ENCODE data around the gene GEMIN8. TPM values are rescaled to one million over a fixed set of nuclear protein-coding genes. Genes with fewer than 3 reads are reported as not detected.
A peak's percentile ranks its signal among the peaks of the same experiment; 100 is the strongest.

GEMIN8 gene, protein sequence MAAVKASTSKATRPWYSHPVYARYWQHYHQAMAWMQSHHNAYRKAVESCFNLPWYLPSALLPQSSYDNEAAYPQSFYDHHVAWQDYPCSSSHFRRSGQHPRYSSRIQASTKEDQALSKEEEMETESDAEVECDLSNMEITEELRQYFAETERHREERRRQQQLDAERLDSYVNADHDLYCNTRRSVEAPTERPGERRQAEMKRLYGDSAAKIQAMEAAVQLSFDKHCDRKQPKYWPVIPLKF
- total RNA-seq: 10 to 100 TPM in 1 of 2 experiments, 1 to 10 TPM in 1; 8.5 to 10.6 TPM

DNA sequence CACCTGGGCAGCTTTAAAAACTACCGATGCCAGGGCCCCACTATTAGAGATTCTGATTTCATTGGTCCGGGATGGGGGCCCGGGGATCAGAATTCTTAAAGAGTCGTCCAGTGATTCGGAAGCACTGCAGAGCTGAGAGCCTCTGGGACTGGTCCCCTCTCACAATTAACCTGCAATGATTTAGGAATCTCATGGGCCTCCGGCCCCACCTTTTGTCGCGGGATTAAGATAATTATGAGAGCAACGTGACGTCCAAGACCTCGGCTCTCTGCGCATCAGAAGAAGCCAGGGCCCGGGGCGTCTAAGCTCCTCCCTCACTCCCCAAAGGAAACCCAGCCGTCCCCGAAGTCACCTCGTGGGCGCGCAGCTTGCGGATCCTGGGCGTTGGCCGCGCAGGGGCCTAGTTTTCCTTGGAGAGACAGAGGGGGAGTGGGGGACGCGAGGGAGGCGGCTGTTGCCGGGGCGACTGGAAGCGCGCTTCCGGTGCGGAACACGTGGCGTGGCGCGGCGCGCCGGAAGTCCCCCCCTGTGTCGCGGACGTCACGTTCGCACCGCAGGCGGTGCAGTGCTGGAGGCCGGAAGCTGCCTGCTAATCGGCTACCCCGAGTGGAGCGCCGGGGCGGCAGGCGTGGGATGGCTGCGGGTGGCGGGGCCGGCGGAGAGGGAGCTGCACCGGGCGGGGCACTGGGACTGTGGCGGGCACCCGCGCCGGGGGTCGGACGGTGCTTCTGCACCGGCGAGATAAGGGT is at the start of gene GEMIN8:
Gene GEMIN8 (minus strand): TSS at position 468 of the 749 bp plus-strand sequence. CDS start 8,414 bp downstream, outside the sequence.
- peak; percentile 90 for DNase-seq
- Mint-ChIP-seq H3K4me1 (ENCODE audit: low read depth) (peaks cover 25% of the 10 kb centered on the region), H3K27ac (peak within 1 kb of the TSS; percentile 94), H3K4me3 (peak within 1 kb of the TSS; percentile 94), H3K9me3 (no peaks in the 10 kb centered on the region), H3K27me3 (no peaks in the 10 kb centered on the region), H3K36me3 (peaks cover 2% of the 10 kb centered on the region)
- CTCF ChIA-PET: interaction anchor here (1.2 to 3.1 kb wide), 5 partner anchors 132 to 523 kb away, joined by 3 to 9 read pairs (median 5); no protein-coding TSS in a partner anchor
- intact Hi-C loops (cut with micrococcal nuclease): loop anchor here (1.0 to 10.0 kb wide), 9 partner anchors 44 to 1305 kb away; partner anchors contain the start of genes FANCB, MOSPD2, PIGA and TCEANC
- POLR2A ChIA-PET: interaction anchor here (1.3 to 1.8 kb wide), 4 partner anchors 26 to 523 kb away, joined by 3 to 7 read pairs (median 4); partner anchors contain the start of genes OFD1 and TRAPPC2

DNA sequence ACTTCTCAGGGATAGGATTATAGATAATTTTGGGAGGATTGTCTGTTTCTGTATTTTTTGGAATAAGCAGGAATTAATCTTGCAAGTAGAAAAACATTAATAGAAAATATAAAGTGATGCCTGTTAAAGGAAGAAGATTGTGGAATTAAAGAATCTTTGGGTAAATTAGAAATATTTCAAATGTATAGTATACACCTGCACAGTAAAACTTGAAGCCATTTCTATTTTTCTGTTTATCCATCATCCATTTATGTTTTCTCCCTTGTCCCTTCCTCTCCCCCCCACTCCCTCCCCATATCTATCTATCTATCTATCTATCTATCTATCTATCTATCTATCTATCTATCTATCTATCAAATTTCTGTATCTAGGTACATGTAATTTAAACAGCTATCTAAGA is 46.9 kb upstream of the GEMIN8 start:
- intact Hi-C loops (cut with micrococcal nuclease): no loop called here
- H3K9me3 Mint-ChIP-seq: no peaks in the 10 kb centered on the region
- no peaks in the 10 kb centered on the region for H3K27me3 Mint-ChIP-seq
- DNase-seq: no peak
- CTCF ChIA-PET: no interaction called here
- no peak overlapping the region for H3K4me3 Mint-ChIP-seq
- no peaks in the 10 kb centered on the region for H3K36me3 Mint-ChIP-seq
- H3K4me1 Mint-ChIP-seq (ENCODE audit: low read depth): no peaks in the 10 kb centered on the region
- POLR2A ChIA-PET: no interaction called here
- no peak overlapping the region for H3K27ac Mint-ChIP-seq

DNA sequence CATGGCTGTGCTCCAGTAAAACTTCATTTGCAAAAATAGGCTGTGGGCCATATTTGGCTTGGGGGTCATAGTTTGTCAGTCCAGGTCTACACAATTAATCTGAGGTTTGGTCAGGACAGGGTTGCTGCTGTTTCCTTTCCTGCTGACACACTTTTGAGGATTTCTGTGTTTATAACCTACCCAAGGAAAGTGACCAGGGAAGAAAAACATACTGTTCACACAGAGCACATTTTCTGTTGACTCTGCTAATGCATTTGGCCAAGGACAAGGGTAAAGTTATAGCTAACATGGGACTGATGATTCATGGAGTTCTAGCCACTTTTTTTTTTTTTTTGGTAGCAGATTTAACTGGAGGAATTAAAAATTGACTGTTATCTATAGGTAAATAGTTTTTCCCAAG is 43.9 kb upstream of the GEMIN8 start:
- H3K9me3 Mint-ChIP-seq: no peaks in the 10 kb centered on the region
- no peaks in the 10 kb centered on the region for H3K4me1 Mint-ChIP-seq (ENCODE audit: low read depth)
- ChIA-PET POLR2A (no interaction called here), CTCF (interaction anchor here (0.7 kb wide), 1 partner anchor 19 kb away, joined by 3 read pairs; no protein-coding TSS in a partner anchor)
- no peak overlapping the region for H3K4me3 Mint-ChIP-seq
- H3K36me3 Mint-ChIP-seq: no peaks in the 10 kb centered on the region
- no peak for DNase-seq
- H3K27me3 Mint-ChIP-seq: no peaks in the 10 kb centered on the region
- H3K27ac Mint-ChIP-seq: no peak overlapping the region
- intact Hi-C loops (cut with micrococcal nuclease): no loop called here

DNA sequence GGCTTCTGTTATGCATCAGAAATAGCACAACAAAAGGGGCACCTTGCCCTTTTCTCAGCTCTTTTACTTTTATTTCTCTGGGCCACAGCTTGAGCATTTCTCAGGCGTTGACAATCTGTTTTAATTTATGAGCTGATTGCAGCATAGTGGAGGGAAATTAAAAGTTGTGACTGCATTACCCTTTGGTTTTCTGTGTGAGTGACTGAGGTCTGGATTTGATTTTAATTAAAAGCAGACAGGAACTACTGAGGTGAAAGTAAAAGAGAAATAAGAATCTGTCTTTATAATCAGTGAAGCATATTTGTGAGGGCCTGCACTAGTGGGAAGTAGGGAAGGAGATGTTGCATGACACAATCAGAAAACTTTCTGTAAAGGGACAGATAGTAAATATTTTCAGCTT is 43.4 kb upstream of the GEMIN8 start:
- CTCF ChIA-PET: interaction anchor here (0.7 kb wide), 1 partner anchor 19 kb away, joined by 3 read pairs; no protein-coding TSS in a partner anchor

DNA sequence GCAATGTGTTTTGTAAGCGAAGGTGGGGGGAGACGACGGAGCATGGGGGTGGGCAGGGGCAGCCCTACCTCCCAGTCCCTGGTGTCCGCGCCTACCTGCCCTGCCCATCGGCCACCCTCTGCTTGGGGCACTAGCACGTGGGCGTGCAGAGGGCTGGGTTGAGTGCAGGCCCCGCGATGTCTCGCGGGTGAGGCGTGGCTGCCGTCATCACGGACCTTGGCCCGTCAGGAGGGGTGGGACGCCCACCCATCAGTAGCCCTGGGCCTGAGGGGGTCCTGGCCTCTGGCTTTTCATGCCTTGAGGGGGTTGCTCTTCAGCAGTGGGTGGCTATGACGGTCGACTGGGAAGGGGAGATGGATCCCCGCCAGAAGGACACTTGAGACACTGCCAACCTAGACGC is 36.1 kb upstream of the GEMIN8 start:
- no peak overlapping the region for H3K4me3 Mint-ChIP-seq
- H3K36me3 Mint-ChIP-seq: no peaks in the 10 kb centered on the region
- no peak for DNase-seq
- peaks cover 3% of the 10 kb centered on the region for H3K27me3 Mint-ChIP-seq
- ChIA-PET CTCF (no interaction called here), POLR2A (no interaction called here)
- no peak overlapping the region for H3K27ac Mint-ChIP-seq
- no peaks in the 10 kb centered on the region for H3K4me1 Mint-ChIP-seq (ENCODE audit: low read depth)
- intact Hi-C loops (cut with micrococcal nuclease): no loop called here
- H3K9me3 Mint-ChIP-seq: no peaks in the 10 kb centered on the region

More for the DNA sequence above, 43.4 kb upstream of the GEMIN8 start:
- no peaks in the 10 kb centered on the region for H3K9me3 Mint-ChIP-seq
- no peaks in the 10 kb centered on the region for H3K4me1 Mint-ChIP-seq (ENCODE audit: low read depth)
- intact Hi-C loops (cut with micrococcal nuclease): no loop called here
- DNase-seq: no peak
- no peak overlapping the region for H3K27ac Mint-ChIP-seq
- no peaks in the 10 kb centered on the region for H3K27me3 Mint-ChIP-seq
- H3K4me3 Mint-ChIP-seq: no peak overlapping the region
- no peaks in the 10 kb centered on the region for H3K36me3 Mint-ChIP-seq
- POLR2A ChIA-PET: no interaction called here

DNA sequence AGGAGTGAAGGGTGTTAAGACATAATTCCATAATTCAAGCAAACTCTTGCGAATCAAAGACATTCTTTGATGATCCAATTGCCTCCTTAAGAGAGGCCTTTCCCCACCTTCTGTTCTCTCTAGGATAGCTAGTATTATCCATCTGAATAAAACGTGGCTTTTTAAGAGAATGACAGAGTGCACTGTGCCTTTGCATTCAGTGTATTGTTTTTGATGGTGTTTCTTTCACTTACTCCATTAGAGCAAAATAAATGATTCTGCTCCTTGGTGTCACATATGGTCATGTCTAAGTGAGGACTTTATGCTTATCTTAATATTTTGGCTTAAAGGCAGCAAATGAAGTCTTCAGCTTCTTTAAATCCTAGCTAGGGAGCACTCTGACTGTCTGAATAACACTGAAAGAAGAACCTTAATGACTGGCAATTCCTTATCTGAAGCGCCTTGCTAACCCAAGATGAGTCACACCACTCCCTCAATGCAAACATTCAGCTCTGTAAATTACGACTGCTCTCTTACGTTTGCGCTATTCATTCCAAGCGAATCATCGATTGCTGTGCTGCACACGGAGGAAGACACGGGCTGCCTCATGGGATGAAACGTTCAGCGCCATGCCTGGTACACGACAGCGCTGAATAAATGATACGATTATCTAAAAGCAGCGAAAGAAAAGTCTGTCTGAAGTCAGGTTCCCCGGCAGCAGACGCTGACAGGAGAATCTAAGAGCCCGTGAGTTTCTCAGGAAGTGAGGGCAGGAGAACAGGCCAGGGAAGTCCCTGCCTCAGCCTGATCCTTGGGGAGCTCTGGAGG is 35.1 kb upstream of the GEMIN8 start:
- ChIA-PET POLR2A (no interaction called here), CTCF (no interaction called here)
- no peaks in the 10 kb centered on the region for H3K36me3 Mint-ChIP-seq
- H3K9me3 Mint-ChIP-seq: no peaks in the 10 kb centered on the region
- no peaks in the 10 kb centered on the region for H3K4me1 Mint-ChIP-seq (ENCODE audit: low read depth)
- DNase-seq: no peak
- no peak overlapping the region for H3K4me3 Mint-ChIP-seq
- H3K27ac Mint-ChIP-seq: no peak overlapping the region
- H3K27me3 Mint-ChIP-seq: peaks cover 4% of the 10 kb centered on the region
- intact Hi-C loops (cut with micrococcal nuclease): no loop called here

DNA sequence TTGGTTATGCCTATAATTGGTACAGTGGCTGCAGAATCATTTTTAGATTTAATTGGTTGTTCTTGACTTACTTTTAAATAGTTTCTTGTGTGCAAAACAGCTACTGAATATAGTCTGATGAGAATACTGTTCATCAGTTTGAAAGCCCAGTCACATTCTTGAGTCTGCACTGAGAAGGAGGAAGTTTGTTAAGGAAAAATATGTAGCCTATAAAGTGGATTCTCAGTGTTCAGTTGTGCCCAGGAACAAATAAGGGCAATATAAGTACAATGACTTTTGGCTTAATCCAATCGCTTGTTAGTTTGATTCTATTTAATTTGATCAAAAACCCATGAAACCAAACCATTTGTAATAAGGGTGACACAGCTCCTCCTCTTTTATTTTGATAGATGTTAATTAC is 32.8 kb upstream of the GEMIN8 start:
- POLR2A ChIA-PET: no interaction called here
- no peak for DNase-seq
- H3K9me3 Mint-ChIP-seq: no peaks in the 10 kb centered on the region
- intact Hi-C loops (cut with micrococcal nuclease): no loop called here
- no peak overlapping the region for H3K27ac Mint-ChIP-seq
- CTCF ChIA-PET: no interaction called here
- no peak overlapping the region for H3K4me3 Mint-ChIP-seq
- no peaks in the 10 kb centered on the region for H3K4me1 Mint-ChIP-seq (ENCODE audit: low read depth)
- peaks cover 4% of the 10 kb centered on the region for H3K27me3 Mint-ChIP-seq
- H3K36me3 Mint-ChIP-seq: no peaks in the 10 kb centered on the region

DNA sequence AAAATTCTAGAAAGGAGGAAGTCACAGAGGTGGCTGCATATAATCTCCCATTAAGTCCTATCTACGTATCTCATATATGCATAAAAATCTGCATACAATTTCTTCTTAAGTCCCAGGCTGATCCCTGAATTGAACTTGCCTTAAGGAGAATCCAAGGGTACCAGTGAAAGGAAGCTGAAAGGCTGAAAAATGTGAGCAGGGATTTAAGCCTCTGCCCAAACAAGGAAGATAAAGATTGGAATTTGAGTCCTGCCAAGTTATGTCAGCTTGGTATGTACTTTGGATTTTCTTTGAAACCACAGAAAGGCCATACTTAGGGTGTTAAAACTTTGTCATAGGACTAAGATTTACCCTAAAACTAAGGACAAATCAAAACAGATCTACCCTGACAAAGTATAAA is 26.5 kb upstream of the GEMIN8 start:
- ChIA-PET CTCF (no interaction called here), POLR2A (no interaction called here)
- intact Hi-C loops (cut with micrococcal nuclease): no loop called here
- no peak for DNase-seq
- Mint-ChIP-seq H3K4me1 (ENCODE audit: low read depth) (no peaks in the 10 kb centered on the region), H3K36me3 (no peaks in the 10 kb centered on the region), H3K9me3 (no peaks in the 10 kb centered on the region), H3K4me3 (no peak overlapping the region), H3K27ac (no peak overlapping the region), H3K27me3 (peaks cover 5% of the 10 kb centered on the region)

DNA sequence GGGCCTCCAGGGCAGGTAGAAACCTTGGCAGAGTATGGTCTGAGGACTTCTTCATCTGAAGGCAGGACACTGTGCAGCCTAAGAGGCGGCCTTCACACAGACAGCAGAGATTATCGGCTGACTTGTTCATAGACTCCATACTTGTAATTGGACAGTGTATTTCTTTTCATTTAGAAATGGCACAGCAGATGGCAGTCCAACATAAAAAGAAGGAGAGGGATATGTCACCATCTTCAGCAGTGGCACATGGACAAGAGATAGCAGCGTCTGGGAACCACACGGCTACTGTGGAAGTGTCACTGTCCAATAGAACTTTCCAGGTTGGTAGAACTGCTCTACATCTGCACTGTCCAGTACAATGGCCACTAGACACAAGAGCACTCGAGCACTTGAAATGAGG is 21.7 kb upstream of the GEMIN8 start:
- H3K27me3 Mint-ChIP-seq: peaks cover 5% of the 10 kb centered on the region

DNA sequence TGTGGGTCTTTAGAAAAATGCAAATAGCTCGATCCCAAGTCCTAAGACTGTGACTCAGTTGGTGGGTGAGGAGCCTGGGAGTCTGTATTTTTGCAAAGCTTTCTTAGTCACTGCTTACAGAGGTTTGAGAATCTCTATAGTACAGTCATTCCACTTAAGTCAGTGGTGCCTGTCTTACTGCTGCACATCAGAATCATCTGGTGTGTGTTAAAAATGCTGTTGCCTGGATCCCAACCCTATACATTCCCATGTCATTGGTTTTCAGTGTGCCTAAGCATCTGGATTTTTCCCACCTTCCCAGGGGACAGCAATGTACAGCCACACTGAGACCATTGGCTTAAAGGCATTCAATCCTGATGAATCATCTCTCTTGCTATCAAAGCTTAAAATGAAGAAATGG is 21.0 kb upstream of the GEMIN8 start:
- Mint-ChIP-seq H3K36me3 (no peaks in the 10 kb centered on the region), H3K4me1 (ENCODE audit: low read depth) (no peaks in the 10 kb centered on the region), H3K27me3 (peaks cover 5% of the 10 kb centered on the region), H3K4me3 (no peak overlapping the region), H3K9me3 (no peaks in the 10 kb centered on the region), H3K27ac (no peak overlapping the region)
- ChIA-PET POLR2A (no interaction called here), CTCF (no interaction called here)
- DNase-seq: no peak
- intact Hi-C loops (cut with micrococcal nuclease): no loop called here

More for the DNA sequence above, 21.7 kb upstream of the GEMIN8 start:
- POLR2A ChIA-PET: no interaction called here
- no peaks in the 10 kb centered on the region for H3K4me1 Mint-ChIP-seq (ENCODE audit: low read depth)
- DNase-seq: no peak
- CTCF ChIA-PET: no interaction called here
- intact Hi-C loops (cut with micrococcal nuclease): no loop called here
- H3K9me3 Mint-ChIP-seq: no peaks in the 10 kb centered on the region
- H3K36me3 Mint-ChIP-seq: no peaks in the 10 kb centered on the region
- H3K4me3 Mint-ChIP-seq: no peak overlapping the region
- no peak overlapping the region for H3K27ac Mint-ChIP-seq

DNA sequence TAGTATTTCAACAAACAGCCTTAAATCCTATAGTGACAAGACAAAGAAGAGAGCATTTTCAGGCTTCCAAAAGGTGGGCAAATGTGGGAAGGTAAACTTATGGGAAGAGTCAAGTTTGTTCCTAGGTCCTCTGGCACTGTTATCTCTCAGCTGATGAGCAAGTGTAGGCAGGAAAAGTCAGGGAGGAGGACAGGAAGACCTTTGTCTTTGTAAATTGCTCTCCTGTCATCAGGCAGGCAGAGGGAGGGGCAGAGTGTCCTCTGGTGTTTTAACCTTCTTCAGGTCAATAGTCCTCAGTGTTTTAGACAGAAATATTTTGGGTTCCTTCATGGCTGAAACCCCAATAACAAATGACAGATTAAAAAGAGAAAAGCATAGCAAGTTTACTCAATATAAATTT is 13.5 kb upstream of the GEMIN8 start:
- no peak for DNase-seq
- no peak overlapping the region for H3K4me3 Mint-ChIP-seq
- no peaks in the 10 kb centered on the region for H3K9me3 Mint-ChIP-seq
- H3K27me3 Mint-ChIP-seq: peaks cover 2% of the 10 kb centered on the region
- CTCF ChIA-PET: no interaction called here
- POLR2A ChIA-PET: no interaction called here
- H3K27ac Mint-ChIP-seq: no peak overlapping the region
- H3K36me3 Mint-ChIP-seq: no peaks in the 10 kb centered on the region
- intact Hi-C loops (cut with micrococcal nuclease): loop anchor here (5.0 kb wide), 1 partner anchor 484 kb away; the partner anchor contains the start of gene GLRA2
- H3K4me1 Mint-ChIP-seq (ENCODE audit: low read depth): no peaks in the 10 kb centered on the region

DNA sequence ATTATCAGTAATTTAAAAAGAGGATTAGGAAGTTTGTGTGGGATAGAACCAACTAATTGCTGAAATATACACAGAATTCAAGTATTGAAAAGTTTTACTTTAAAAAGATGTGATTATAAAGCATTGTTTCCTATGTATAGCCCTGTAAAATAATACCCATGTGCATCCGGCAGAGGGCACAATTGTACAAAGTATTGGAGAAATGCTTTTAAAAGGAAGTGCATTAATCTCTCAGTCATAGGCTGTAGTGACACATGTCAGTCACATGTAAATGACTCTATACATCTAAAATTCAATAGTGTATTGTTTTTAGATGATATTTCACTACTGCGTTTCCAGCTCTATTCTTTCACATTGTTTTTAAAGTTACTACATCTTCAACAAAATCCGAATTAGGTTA is 9.7 kb upstream of the GEMIN8 start:
- ChIA-PET POLR2A (no interaction called here), CTCF (interaction anchor here (0.9 kb wide), 1 partner anchor 745 kb away, joined by 3 read pairs; no protein-coding TSS in a partner anchor)
- DNase-seq: peak; percentile 58
- no peaks in the 10 kb centered on the region for H3K27me3 Mint-ChIP-seq
- no peaks in the 10 kb centered on the region for H3K36me3 Mint-ChIP-seq
- H3K27ac Mint-ChIP-seq: no peak overlapping the region
- intact Hi-C loops (cut with micrococcal nuclease): loop anchor here (1.0 to 10.0 kb wide), 2 partner anchors 835 to 1204 kb away; partner anchors contain the start of genes FANCB and MOSPD2
- H3K4me1 Mint-ChIP-seq (ENCODE audit: low read depth): no peaks in the 10 kb centered on the region
- H3K4me3 Mint-ChIP-seq: no peak overlapping the region
- no peaks in the 10 kb centered on the region for H3K9me3 Mint-ChIP-seq

Measured in activated CD4-positive, alpha-beta memory T cell treated with anti-CD3 and anti-CD28 coated beads for 36 hours (primary cell).